Stimulated activated CD8-positive, alpha-beta memory T cell treated with anti-CD3 and anti-CD28 coated beads, Interleukin-4, amount 100 ng/mL, for 4 hours (primary cell): ENCODE results near the gene TNFAIP2.
"Not testable (repeated sequence)": the region's sequence is repeated elsewhere in the genome, so short reads cannot be mapped to it uniquely, and the experiment has no call there.

ENCODE experiments used
- DNase-seq, 2 donors: peaks; one replicate each; pipeline ENCODE4 v3.0.0-alpha.2; 2020; ENCODE audit warnings: low read depth in 2 of 2, low spot score in 1 of 2

Gene TNFAIP2

DNA sequence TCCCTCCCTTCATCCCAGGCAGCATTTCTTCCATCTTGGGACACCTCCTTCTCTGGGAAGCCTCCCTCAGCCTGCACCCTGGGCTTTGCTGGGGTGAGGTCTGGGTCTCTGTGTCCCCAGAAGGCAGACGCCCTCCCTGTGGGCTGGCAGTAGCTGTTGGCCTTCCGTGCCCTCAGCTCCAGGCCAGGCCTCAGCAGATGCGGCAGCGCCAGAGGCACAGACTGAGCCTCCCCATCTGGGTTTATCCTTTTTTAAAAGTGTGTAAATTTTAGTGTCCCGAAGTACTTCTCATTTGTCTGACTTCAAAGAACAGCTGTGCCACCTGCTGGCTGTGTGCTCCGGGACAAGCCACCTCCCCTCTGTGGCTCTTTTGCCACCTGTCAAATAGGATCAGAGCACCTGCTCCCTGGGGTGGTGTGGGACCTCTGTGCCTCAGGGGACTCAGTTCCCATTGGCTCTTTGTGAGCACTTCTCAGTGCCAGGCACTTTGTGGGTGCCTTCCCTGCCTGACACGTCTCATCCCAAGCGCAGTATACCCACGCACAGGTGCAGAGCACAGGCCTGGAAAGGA lies 17.6 kb upstream of the TNFAIP2 start:
- DNase-seq = no peak

DNA sequence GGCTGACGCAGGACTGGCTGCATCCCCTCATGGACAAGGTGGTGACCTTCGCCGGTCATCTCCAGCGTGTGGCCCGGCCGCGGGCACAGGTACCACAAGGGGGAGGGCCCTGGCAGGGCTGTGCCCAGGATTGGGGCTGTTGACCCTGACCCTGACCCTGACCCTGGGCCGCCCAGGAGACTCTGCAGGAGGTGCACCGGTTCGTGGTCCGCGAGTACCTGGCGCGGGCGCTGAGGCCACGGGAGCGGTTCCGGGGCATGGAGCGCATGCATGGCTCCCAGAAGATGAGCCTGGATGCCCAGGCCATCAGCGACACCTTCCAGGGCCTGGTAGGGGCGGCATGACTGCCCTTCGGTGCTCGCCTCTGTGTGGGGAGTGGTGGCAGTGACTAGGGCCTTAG lies 15.8 kb upstream of the TNFAIP2 start:
- DNase-seq = no peak

DNA sequence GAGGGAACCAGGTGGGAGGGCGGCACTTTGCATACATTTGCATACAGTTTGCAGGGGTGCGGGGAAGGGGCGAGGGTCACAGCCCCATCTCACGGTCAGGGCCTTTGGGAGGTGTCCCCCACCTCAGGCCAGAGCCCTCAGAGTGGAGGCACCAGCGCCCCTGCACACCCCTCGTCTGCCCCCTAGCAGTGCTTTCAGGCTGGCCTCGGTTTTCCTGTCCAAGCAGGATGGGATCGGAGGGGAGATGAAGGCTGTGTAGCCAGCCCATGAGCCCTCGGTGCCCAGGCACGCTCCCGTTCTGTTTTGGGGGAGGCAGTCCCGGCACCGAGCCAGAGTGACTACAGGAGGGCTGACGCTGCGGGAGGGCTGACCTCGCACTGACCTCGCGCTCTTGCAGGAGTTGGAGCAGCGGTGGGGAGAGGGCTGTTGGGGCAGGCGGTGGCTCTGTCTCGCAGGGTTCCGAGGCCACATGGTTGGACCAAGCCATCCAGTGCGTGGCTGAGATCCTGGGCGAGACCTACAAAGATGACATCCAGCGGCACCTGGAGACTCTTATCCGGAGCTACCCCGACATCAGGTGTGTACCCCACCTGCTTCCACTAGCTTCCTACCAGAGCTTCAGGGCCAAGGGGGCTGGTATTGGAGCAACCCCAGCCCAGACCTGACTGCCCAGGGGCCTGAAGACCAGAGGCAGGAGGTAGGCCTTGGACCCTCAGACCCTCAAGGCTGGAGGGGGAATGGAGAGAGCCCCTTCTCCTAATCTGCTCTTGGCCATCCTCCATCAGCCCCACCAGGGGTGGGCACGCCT lies 15.1 kb upstream of the TNFAIP2 start:
- no peak for DNase-seq

DNA sequence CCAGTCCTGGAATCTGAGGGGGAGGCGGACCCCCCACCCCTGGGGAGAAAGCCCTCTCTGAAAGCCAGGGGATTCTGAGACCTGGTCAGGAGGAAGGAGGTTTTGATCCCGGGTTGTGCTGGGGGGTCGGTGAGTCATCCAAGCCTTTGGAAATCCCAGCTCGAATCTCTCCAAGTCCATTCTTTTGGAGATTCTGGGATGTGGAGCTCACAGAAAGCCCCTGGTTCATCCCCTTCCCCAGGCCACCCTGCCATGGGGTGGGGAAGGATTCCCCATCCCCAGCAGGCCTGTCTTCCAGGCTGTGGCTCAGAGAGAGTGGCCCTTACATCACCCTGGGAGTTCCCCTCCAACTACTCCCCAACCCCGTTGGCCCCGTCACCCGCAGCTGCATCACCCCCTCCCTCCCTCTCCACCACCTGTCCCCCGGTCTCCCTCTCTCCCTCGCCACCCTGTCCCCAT lies 14.5 kb upstream of the TNFAIP2 start:
- DNase-seq = no peak

DNA sequence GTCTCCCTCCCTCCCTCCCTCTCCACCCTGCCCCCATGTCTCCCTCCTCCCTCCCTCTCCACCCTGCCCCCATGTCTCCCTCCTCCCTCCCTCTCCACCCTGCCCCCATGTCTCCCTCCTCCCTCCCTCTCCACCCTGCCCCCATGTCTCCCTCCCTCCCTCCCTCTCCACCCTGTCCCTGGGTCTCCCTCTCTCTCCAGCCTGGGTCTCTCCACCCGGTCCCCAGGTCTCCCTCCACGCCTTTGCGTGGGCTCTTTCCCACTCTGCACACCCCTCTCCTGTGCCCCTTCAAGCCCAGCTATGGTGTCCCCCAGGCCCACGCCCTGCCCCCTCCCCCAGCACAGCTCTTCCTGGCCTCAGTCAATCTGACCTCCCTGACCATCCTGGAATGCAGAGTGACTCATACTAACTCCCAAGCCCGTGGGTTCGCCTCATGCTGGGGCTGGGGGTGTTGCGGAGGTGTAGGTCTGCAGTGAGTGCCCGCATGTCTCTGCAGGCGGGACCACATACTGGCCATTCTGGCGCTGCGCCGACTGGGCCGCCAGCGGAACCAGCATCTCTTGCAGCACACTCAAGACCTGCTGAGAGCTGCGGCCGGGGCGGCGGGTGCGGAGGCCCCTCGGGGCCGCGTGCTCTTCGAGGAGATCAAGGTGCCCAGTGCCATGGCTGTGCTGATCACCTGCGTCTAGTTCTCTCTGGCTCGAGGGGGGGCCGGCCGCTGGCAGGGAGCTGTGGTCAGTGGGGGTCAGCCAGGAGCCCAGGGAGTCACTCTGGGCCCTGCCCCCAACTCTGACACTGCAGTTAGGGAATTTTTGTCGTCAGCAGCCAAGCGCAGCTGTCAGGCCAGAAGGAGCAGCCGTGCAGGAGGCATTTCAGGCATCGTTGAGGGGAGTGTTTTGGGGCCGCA lies 13.5 kb upstream of the TNFAIP2 start:
- no peak for DNase-seq

DNA sequence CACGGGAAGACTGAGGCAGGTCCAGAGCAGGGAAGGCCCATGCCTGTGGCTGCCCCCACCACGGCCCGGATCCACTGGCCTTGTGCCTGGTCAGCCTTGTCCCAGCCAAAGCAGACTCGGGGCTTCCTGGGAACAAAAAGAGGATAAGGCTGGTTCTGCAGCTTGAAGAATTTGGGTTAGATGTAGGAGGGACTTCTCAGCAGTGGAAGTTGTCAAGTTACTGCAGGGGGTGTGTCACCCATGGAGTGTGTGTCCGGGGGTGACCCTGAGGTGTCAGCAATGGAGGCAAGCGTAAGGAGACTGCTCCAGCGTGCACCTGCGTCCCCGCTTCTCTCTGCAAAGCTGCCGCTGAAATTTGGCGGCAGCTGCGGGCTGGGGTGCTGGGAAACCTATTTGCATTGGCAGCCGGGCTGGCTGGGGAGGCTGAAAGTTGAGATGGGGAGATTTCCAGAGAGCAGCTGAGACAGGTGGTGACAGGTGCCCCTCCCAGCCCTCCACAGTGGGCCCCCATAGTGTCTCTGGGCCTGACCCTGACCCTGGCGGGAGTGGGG lies 12.5 kb upstream of the TNFAIP2 start:
- no peak for DNase-seq

DNA sequence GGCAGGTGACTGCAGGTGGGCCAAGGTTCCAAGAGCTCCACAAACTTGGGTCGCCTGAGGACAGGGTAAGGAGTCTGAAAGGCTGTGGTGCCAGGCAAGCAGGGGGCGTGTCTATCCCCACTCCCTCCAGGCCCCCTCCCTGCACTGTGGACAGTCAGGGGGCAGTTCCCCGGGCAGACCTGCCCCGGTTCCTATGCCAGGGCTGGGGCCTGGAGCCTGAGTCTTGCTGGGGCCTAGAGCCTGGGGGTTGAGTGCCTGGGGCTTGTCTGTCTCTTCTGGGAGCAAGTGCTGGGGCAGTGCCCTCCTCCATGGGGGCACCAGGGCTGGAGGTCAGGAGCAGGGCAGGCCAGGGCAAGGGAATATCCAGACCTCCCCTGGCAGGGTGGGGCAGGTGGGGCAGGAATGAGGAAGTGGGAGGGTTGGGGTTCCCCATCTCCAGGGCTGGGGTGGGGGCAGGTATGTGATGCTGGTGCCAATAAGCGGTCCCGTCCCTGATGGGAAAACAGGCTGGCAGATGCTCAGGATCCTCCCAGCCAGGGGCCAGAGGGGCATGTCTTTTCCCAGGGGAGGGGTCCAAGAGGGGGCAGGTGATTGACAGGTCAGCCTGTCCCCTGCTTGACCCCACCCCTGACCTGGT lies 11.9 kb upstream of the TNFAIP2 start:
- no peak for DNase-seq

DNA sequence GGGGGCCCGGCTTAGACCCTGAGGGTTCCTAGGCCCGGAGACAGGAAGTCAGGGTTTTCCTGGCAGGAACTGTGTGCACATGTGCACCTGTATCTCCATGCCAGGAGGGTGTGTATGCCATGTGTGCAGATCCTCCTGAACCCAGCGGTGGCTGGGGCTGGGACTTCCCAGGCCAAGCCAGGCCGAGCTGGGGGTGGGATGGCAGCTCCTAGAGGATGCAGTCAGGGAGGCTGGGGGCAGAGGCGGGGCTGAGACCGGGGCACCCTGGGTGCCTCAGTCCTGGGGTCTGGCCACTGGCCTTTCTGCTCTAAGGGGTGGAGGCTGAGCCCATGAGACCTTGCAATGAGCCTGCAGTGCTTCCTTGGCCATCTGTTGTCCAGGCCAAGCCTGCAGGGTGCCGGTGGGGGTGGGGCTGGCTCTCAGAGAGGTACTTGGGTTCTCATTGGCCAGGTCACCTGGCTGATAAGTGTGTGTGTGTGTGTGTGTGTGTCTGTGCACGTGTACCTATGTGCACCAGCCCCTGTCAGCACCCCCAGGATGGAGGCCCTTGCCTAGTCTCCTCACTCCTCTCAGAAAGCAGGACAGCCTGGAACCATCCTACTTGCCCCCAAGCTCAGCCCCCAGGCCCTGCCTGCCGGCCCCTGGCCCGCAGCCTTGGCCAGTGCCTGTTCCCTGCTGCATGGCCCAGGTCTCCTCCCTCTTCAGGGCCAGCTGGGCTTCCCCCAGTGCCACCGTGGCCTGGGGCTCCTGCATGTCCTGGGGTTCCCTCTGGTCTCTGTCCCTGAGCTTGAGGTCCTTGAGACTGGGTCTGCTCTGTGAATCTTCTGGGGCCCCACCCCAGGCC lies 10.6 kb upstream of the TNFAIP2 start:
- no peak for DNase-seq

DNA sequence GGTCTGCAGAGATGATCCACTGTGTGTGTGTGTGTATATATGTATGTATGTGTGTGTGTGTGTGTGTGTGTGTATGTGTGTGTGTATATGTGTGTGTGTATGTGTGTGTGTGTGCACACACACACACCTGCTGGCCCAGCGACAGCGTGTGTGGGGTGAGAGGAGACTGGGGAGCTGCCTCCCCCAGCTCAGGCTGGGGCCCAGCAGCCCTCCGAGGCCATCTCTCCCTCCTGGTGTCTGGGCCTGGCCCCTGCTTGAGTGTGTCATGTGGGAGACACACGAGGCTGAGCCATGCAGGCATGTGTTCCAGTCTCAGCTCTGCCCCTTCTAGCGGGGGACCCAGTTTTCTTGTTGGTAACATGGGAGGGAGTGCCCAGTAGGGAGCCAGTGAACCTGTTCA lies 10.0 kb upstream of the TNFAIP2 start:
- no peak for DNase-seq

DNA sequence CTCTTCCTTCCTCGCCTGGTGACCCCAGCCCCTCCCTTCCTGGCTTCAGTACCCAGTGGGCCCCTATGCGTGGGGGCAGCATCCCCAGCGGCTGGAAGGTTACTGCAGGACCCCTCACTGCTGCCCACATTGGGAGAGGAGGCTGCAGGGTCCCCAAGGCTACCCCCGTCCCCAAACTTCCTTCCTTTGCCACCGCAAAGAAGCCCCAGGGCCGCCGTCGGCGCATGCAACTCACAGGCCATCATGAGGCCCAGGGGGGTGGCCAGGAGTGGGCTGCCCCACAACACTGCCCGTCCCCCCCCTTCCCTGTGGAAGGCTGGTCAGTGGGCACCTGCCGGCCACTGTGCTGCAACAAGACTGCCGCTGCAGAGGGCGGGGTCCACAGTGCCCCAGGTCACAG lies 9.5 kb upstream of the TNFAIP2 start:
- DNase-seq = no peak

DNA sequence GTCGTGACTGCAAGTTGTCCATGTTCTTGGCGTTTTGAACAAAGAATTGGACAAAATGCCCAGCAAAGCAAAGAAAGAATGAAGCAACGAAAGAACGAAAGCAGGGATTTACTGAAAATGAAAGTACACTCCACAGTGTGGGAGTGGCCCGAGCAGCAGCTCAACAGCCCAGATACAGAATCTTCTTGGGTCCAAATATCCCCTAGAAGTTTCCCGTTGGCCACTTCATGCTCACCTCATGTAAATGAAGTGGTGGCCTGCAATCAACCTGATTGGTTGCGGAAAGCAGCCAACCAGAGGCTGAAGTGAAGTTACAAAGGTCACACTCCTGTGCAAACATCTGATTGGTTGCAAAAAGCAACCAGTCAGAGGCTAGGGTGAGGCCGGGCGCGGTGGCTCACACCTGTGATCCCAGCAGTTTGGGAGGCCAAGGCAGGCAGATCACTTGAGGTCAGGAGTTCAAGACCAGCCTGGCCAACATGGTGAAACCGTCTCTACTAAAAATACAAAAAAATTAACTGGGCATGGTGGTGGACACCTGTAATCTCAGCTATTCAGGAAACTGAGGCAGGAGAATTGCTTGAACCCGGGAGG lies 8.1 kb upstream of the TNFAIP2 start:
- DNase-seq = not testable (repeated sequence)

DNA sequence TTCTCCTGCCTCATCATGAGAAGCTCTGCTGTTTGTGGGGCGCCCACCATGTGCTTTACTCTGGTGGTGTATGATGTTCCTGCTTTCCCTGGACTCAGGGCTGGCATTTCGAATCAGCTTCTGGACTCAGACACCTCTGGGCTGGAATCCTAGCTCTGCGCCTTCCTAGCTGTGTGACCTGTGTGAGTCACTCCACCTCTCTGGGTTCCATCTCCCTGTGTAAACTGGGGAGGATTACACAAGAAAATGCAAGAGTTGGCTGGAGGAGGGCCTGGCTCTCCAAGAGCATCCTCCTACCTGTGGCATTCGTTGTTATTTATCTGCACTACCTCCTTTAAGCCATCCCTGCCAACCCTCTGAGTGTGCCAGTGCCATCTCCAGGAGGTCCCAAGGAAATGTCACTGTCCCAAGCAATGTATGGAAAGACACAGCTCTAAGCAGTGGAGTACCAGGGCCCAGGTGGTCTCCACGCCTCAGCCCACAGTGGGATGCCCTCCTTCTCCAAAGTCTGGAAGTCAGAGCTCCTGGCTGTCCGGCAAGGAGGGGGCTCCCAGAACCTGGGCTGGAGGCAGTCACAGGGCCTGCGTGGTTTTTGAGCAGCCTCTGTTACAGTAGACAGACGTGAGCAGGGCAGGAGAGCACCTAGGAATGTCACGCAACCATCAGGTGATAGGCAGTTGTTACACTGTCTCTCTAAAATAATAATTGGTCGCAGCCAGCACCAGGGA lies 7.3 kb upstream of the TNFAIP2 start:
- DNase-seq = no peak

DNA sequence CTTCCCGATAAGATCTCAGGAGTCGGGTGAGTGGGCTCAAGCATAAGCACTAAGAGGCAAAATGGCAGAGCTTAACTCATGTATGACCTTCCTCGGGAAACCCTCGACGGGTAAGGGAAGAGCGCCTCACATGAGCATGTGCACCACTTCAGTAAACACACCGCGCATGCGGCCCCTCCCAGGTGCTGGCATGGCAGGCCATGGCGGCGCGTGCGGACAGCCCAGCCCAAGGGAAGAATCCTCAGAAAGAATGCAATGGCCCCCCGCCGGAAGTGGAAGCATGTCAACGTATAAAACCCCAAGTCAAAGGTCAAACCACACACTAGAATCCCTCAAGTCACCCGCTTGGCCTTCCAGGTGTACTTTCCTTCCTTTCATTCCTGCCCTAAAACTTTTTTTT lies 6.6 kb upstream of the TNFAIP2 start:
- no peak for DNase-seq

DNA sequence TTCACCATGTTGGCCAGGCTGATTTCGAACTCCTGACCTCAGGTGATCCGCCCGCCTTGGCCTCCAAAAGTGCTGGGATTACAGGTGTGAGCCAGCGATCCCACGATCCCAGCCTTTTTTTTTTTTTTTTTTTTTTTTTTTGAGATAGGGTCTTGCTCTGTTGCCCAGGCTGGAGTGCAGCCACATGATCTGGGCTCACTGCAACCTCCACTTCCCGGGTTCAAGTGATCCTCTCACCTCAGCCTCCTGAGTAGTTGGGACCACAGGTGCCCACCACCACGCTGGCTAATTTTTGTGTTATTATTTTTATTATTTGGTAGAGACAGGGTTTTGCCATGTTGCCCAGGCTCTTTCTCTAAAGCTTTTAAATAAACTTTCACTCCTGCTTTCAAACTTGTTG lies 5.8 kb upstream of the TNFAIP2 start:
- not testable (repeated sequence) for DNase-seq

DNA sequence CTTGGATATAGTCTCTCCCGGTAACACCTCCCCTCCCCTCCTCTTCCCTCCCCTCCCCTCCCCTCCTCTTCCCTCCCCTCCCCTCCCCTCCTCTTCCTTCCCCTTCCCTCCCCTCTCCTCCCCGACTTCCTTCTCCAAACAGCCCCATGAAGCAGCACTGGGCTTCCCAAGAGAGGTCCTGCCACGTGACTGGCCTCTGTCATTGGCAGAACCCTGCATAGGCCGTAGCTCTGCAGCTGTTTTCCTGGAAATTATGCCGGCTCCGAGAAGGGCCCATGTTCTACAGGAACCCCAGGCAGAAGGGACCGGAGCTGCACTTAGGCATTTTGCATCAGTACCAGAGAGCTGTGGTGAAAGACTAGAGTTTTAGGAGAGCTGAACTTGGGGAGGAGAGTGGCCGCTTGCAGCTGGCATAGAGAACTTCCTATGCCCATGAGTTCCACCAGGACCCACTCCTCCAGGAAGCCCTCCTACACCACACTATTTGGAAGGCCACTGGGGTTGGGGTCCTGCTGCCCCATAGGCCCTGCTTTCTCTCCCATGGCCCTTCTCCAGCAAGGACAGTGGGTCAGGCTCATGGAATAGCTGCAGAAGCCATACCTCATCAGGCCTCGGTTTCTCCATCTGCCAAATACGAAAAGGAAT lies 5.1 kb upstream of the TNFAIP2 start:
- no peak for DNase-seq

DNA sequence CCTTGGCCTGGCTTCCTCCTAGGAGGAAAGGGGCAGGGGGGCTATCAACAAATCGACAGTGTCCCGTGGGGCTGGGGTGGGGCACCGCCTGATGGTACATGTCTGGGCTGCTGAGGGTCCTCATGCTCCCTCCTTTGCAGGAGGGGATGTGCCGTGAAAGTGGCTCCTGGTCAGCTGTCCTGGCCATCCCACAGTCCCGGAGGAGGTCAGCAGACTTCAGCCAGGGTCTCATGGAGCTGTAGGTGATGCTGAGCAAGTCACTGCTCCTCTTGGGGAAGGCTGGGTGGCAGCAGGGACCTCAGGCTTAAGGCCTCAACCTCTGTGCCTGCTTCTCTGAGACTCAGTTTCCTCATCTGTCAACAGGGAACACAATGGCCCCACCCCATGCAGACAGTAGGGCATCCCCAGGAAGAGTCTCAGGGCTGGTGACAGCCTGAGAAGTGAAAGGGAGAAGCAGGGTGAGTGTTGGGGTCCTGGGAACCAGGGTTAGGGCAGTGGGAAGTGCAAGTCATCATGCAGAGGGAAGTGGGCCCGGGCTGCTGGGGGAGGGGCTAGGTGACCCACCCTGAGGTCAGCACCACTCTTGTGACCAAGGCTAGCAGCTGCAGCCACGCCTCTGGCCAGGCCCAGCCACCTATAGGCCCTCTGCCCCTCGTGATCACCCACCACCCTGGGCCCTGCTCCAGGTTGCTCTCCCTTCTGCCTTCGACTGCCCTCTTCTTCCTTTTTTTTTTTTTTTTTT lies 4.4 kb upstream of the TNFAIP2 start:
- DNase-seq = no peak

DNA sequence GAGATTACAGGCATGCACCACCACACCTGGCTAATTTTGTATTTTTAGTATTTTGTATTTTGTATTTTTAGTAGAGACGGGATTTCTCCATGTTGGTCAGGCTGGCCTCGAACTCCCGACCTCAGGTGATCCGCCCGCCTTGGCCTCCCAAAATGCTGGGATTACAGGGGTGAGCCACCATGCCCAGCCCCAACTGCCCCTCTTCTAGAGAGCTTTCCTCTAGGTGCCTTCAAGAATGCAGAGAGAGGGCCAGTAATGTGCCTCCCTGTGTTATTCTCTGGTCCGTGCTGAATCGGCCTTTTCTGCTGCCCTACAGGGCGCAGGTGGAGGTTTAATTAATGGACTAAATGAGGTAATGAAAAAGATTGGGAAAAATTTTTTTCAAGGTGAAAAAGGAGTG lies 3.7 kb upstream of the TNFAIP2 start:
- not testable (repeated sequence) for DNase-seq
